ENCODE data around the gene ETV6. TPM values are rescaled to one million over a fixed set of nuclear protein-coding genes. Genes with fewer than 3 reads are reported as not detected.

ETV6 gene
- total RNA-seq, 1 experiment from 2014 or later: 14.1 TPM

- no peaks in the 10 kb centered on the region for H3K4me1 ChIP-seq (ENCODE audit: control insufficient read depth in 1 of 2, insufficient read depth in 2 of 2, low read length in 2 of 2)
- no peaks in the 10 kb centered on the region for H3K27me3 ChIP-seq (ENCODE audit: insufficient read depth, low read length)
- ChIA-PET POLR2A (no interaction called here), RAD21 (ENCODE audit: low non-redundant PET in 1 of 2, low total read pairs in 2 of 2, uncharacterized antibody in 2 of 2, unreplicated experiment in 2 of 2) (no interaction called here), CTCF (no interaction called here)
- no peak overlapping the region for H3K27ac ChIP-seq (ENCODE audit: low read depth, low read length)
- intact Hi-C loops (cut with micrococcal nuclease): no loop called here
- no peak overlapping the region for H3K4me2 ChIP-seq (ENCODE audit: low read length)
- H3K79me2 ChIP-seq (ENCODE audit: insufficient read depth, low read length): no peaks in the 10 kb centered on the region
- no peak overlapping the region for H2AFZ ChIP-seq (ENCODE audit: low read depth, low read length, poor library complexity, severe bottlenecking)
- no peaks in the 10 kb centered on the region for H4K20me1 ChIP-seq (ENCODE audit: insufficient read depth)
- H3K9me3 ChIP-seq (ENCODE audit: control insufficient read depth in 1 of 2, insufficient read depth in 1 of 2, low read depth in 1 of 2, low read length in 2 of 2): no peaks in the 10 kb centered on the region
- no peak overlapping the region for H3K9ac ChIP-seq (ENCODE audit: low read length)
- no peak for DNase-seq (ENCODE audit: low read depth, low spot score)
- H3K9me2 ChIP-seq (ENCODE audit: insufficient read depth): no peaks in the 10 kb centered on the region
- H3K4me3 ChIP-seq (replicated peaks in 1 of 2; ENCODE audit: low read depth in 1 of 2, low read length in 2 of 2): no peak overlapping the region
- no peak for ATAC-seq
- TF ChIP-seq ZNF274 (IDR thresholded peaks at IDR 0.05; ENCODE audit: low read depth, low read length) (no peak), EGR1 (IDR thresholded peaks at IDR 0.05; ENCODE audit: low read depth) (no peak), SIN3A (IDR thresholded peaks at IDR 0.05; ENCODE audit: low read depth) (no peak), YY1 (IDR thresholded peaks at IDR 0.05; ENCODE audit: extremely low read depth, insufficient replicate concordance, low read depth, low read length) (no peak)
- TF ChIP-seq, protein P1, sequence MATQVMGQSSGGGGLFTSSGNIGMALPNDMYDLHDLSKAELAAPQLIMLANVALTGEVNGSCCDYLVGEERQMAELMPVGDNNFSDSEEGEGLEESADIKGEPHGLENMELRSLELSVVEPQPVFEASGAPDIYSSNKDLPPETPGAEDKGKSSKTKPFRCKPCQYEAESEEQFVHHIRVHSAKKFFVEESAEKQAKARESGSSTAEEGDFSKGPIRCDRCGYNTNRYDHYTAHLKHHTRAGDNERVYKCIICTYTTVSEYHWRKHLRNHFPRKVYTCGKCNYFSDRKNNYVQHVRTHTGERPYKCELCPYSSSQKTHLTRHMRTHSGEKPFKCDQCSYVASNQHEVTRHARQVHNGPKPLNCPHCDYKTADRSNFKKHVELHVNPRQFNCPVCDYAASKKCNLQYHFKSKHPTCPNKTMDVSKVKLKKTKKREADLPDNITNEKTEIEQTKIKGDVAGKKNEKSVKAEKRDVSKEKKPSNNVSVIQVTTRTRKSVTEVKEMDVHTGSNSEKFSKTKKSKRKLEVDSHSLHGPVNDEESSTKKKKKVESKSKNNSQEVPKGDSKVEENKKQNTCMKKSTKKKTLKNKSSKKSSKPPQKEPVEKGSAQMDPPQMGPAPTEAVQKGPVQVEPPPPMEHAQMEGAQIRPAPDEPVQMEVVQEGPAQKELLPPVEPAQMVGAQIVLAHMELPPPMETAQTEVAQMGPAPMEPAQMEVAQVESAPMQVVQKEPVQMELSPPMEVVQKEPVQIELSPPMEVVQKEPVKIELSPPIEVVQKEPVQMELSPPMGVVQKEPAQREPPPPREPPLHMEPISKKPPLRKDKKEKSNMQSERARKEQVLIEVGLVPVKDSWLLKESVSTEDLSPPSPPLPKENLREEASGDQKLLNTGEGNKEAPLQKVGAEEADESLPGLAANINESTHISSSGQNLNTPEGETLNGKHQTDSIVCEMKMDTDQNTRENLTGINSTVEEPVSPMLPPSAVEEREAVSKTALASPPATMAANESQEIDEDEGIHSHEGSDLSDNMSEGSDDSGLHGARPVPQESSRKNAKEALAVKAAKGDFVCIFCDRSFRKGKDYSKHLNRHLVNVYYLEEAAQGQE (IDR thresholded peaks at IDR 0.05; ENCODE audit: low read depth): no peak
- no TSS peak for BruUV-seq (replicated peaks)
- no peaks in the 10 kb centered on the region for H3K36me3 ChIP-seq (ENCODE audit: control insufficient read depth in 1 of 2, insufficient read depth in 2 of 2, low read length in 2 of 2)
These were observed 38.9 kb downstream of the ETV6 start for GRCh38 chr12:11688379-11688778.

DNA sequence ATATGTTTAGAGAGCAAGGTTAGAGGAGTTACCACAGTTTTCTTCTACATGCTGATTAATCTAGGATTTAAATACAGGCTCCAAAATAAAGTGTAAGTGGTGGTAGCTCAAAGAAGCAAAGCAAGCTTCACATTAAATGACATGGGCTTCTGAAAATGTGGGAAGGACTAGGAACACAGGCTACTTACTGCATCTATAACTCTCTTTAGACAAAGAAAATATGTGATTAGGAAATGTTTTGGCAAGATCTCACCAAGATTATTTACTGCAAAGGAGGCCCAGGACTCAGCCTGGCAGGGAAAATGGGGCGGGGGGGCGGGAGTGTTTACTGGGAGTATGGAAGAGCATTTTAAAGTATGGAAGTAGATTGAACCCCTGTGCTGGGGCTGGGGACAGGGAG, 39.4 kb downstream of the ETV6 start:
- no TSS peak for BruUV-seq (replicated peaks)
- H3K79me2 ChIP-seq (ENCODE audit: insufficient read depth, low read length): no peaks in the 10 kb centered on the region
- no peak overlapping the region for H3K4me3 ChIP-seq (replicated peaks in 1 of 2; ENCODE audit: low read depth in 1 of 2, low read length in 2 of 2)
- ChIA-PET CTCF (no interaction called here), POLR2A (no interaction called here), RAD21 (ENCODE audit: low non-redundant PET in 1 of 2, low total read pairs in 2 of 2, uncharacterized antibody in 2 of 2, unreplicated experiment in 2 of 2) (no interaction called here)
- H3K27me3 ChIP-seq (ENCODE audit: insufficient read depth, low read length): no peaks in the 10 kb centered on the region
- no peak overlapping the region for H3K27ac ChIP-seq (ENCODE audit: low read depth, low read length)
- H2AFZ ChIP-seq (ENCODE audit: low read depth, low read length, poor library complexity, severe bottlenecking): no peak overlapping the region
- intact Hi-C loops (cut with micrococcal nuclease): no loop called here
- H4K20me1 ChIP-seq (ENCODE audit: insufficient read depth): no peaks in the 10 kb centered on the region
- H3K4me2 ChIP-seq (ENCODE audit: low read length): no peak overlapping the region
- no peaks in the 10 kb centered on the region for H3K4me1 ChIP-seq (ENCODE audit: control insufficient read depth in 1 of 2, insufficient read depth in 2 of 2, low read length in 2 of 2)
- H3K9me3 ChIP-seq (ENCODE audit: control insufficient read depth in 1 of 2, insufficient read depth in 1 of 2, low read depth in 1 of 2, low read length in 2 of 2): no peaks in the 10 kb centered on the region
- DNase-seq (ENCODE audit: low read depth, low spot score): no peak
- no peaks in the 10 kb centered on the region for H3K9me2 ChIP-seq (ENCODE audit: insufficient read depth)
- H3K36me3 ChIP-seq (ENCODE audit: control insufficient read depth in 1 of 2, insufficient read depth in 2 of 2, low read length in 2 of 2): no peaks in the 10 kb centered on the region
- ATAC-seq: no peak
- H3K9ac ChIP-seq (ENCODE audit: low read length): no peak overlapping the region
- no peak for TF ChIP-seq ZNF274 (IDR thresholded peaks at IDR 0.05; ENCODE audit: low read depth, low read length)
- TF ChIP-seq POLR2A (IDR thresholded peaks at IDR 0.05; ENCODE audit: borderline replicate concordance, extremely low read depth, insufficient read depth, insufficient read length): no peak
- no peak for TF ChIP-seq EGR1 (IDR thresholded peaks at IDR 0.05; ENCODE audit: low read depth)
- TF ChIP-seq SRF (IDR thresholded peaks at IDR 0.05; ENCODE audit: low read depth): no peak
- no peak for TF ChIP-seq JUND (IDR thresholded peaks at IDR 0.05)
- no peak for TF ChIP-seq ELF1 (IDR thresholded peaks at IDR 0.05; ENCODE audit: borderline replicate concordance, low read depth)
- no peak for TF ChIP-seq EZH2 (IDR thresholded peaks at IDR 0.05)
- TF ChIP-seq POLR2AphosphoS5 (IDR thresholded peaks at IDR 0.05; ENCODE audit: low read depth, low read length): no peak
- TF ChIP-seq, protein P2, sequence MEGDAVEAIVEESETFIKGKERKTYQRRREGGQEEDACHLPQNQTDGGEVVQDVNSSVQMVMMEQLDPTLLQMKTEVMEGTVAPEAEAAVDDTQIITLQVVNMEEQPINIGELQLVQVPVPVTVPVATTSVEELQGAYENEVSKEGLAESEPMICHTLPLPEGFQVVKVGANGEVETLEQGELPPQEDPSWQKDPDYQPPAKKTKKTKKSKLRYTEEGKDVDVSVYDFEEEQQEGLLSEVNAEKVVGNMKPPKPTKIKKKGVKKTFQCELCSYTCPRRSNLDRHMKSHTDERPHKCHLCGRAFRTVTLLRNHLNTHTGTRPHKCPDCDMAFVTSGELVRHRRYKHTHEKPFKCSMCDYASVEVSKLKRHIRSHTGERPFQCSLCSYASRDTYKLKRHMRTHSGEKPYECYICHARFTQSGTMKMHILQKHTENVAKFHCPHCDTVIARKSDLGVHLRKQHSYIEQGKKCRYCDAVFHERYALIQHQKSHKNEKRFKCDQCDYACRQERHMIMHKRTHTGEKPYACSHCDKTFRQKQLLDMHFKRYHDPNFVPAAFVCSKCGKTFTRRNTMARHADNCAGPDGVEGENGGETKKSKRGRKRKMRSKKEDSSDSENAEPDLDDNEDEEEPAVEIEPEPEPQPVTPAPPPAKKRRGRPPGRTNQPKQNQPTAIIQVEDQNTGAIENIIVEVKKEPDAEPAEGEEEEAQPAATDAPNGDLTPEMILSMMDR (IDR thresholded peaks at IDR 0.05 in 2 of 3, conservative IDR thresholded peaks at IDR 0.05 in 1 of 3; ENCODE audit: borderline replicate concordance in 1 of 3, insufficient read depth in 1 of 3, low read depth in 2 of 3, low read length in 2 of 3): no peak
- no peak for TF ChIP-seq ZFX (IDR thresholded peaks at IDR 0.05)
- TF ChIP-seq SP1 (IDR thresholded peaks at IDR 0.05; ENCODE audit: low read depth): no peak
- no peak for TF ChIP-seq SIN3A (IDR thresholded peaks at IDR 0.05; ENCODE audit: low read depth)
- TF ChIP-seq YY1 (IDR thresholded peaks at IDR 0.05; ENCODE audit: extremely low read depth, insufficient replicate concordance, low read depth, low read length): no peak
- TF ChIP-seq FOSL1 (IDR thresholded peaks at IDR 0.05; ENCODE audit: low read depth): no peak
- no peak for TF ChIP-seq RAD21 (IDR thresholded peaks at IDR 0.05; ENCODE audit: low read depth)
- TF ChIP-seq, protein P3, sequence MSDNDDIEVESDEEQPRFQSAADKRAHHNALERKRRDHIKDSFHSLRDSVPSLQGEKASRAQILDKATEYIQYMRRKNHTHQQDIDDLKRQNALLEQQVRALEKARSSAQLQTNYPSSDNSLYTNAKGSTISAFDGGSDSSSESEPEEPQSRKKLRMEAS (IDR thresholded peaks at IDR 0.05): no peak
- no peak for TF ChIP-seq EZH2phosphoT487 (IDR thresholded peaks at IDR 0.05; ENCODE audit: borderline replicate concordance)
